Liver (tissue), 9 donors: Measurements from ENCODE around the gene KIAA0825. TPM values are rescaled to one million over a fixed set of nuclear protein-coding genes. Genes with fewer than 3 reads are reported as not detected.

Experiments used
- DNase-seq: peaks from one replicate; pipeline ENCODE4 v3.0.0-alpha.2; 2017; ENCODE audit warnings: low spot score
- H3K27ac ChIP-seq, 2 donors: one replicate each; pipeline ENCODE4 v1.7.0; 2013; ENCODE audit warnings: inconsistent platforms in 2 of 2, low read length in 2 of 2, control low read depth in 1 of 2, low read depth in 1 of 2, mild to moderate bottlenecking in 1 of 2
- H3K27me3 ChIP-seq, 4 donors: one replicate each; pipeline versions ENCODE4 v1.6.1 to v1.7.0; 2013; ENCODE audit warnings: low read length in 3 of 4, inconsistent platforms in 1 of 4, mild to moderate bottlenecking in 1 of 4, moderate library complexity in 1 of 4; ENCODE audit not compliant: control insufficient read depth in 4 of 4, insufficient read depth in 4 of 4
- H3K36me3 ChIP-seq, 4 donors: one replicate each; pipeline versions ENCODE4 v1.6.1 to v1.7.0; 2013; ENCODE audit warnings: low read length in 3 of 4, mild to moderate bottlenecking in 3 of 4, low read depth in 1 of 4, moderate library complexity in 1 of 4; ENCODE audit not compliant: control insufficient read depth in 4 of 4, insufficient read depth in 3 of 4
- H3K4me1 ChIP-seq, 4 donors: one replicate each; pipeline versions ENCODE4 v1.6.1 to v1.7.0; 2013; ENCODE audit warnings: low read length in 3 of 4, mild to moderate bottlenecking in 3 of 4, moderate library complexity in 1 of 4; ENCODE audit not compliant: control insufficient read depth in 4 of 4, insufficient read depth in 4 of 4
- H3K4me3 ChIP-seq, 3 donors: one replicate each; pipeline versions ENCODE4 v1.6.1 to v1.7.0; 2013; ENCODE audit warnings: low read length in 3 of 3, control low read depth in 1 of 3, low read depth in 1 of 3, mild to moderate bottlenecking in 1 of 3
- H3K9ac ChIP-seq, 2 donors: one replicate each; pipeline ENCODE4 v1.7.0; 2013; ENCODE audit warnings: low read length in 2 of 2, mild to moderate bottlenecking in 2 of 2, moderate library complexity in 2 of 2, control low read depth in 1 of 2, low read depth in 1 of 2
- H3K9me3 ChIP-seq, 4 donors: one replicate each; pipeline versions ENCODE4 v1.6.1 to v1.7.0; 2013; ENCODE audit warnings: low read length in 3 of 4; ENCODE audit not compliant: control insufficient read depth in 4 of 4
- ATF3 ChIP-seq: IDR thresholded peaks from 2 replicates; pipeline ENCODE4 v1.6.1; 2016; ENCODE audit warnings: antibody characterized with exemption
- CTCF ChIP-seq: fragments of 150-350 bp; IDR thresholded peaks from 2 replicates; pipeline ENCODE4 v1.5.1; 2017; ENCODE audit warnings: improper control_type of control experiment, low read depth, low read length; ENCODE audit not compliant: missing input control
- EGR1 ChIP-seq, 2 donors: IDR thresholded peaks; 2 replicates each; pipeline ENCODE4 v1.6.1; 2016 to 2018; ENCODE audit warnings: antibody characterized with exemption in 2 of 2, low read depth in 2 of 2
- FOXA1 ChIP-seq: IDR thresholded peaks from 2 replicates; pipeline ENCODE4 v1.6.1; 2016; ENCODE audit warnings: antibody characterized with exemption
- FOXA2 ChIP-seq: IDR thresholded peaks from 2 replicates; pipeline ENCODE4 v1.6.1; 2016; ENCODE audit warnings: antibody characterized with exemption
- GABPA ChIP-seq, 2 donors: IDR thresholded peaks in 1 of 2; conservative IDR thresholded peaks in 1 of 2; 2 replicates each; pipeline ENCODE4 v1.6.1; 2016; ENCODE audit warnings: antibody characterized with exemption in 2 of 2, mild to moderate bottlenecking in 1 of 2, moderate library complexity in 1 of 2
- HNF4G ChIP-seq: IDR thresholded peaks from 2 replicates; pipeline ENCODE4 v1.6.1; 2016; ENCODE audit warnings: antibody characterized with exemption
- JUND ChIP-seq, 2 donors: IDR thresholded peaks; 2 replicates each; pipeline ENCODE4 v1.6.1; 2016; ENCODE audit warnings: antibody characterized with exemption in 2 of 2
- NR2F2 ChIP-seq: IDR thresholded peaks from 2 replicates; pipeline ENCODE4 v1.6.1; 2016; ENCODE audit warnings: antibody characterized with exemption
- RAD21 ChIP-seq, 2 donors: IDR thresholded peaks; 2 replicates each; pipeline ENCODE4 v1.6.1; 2016; ENCODE audit warnings: antibody characterized with exemption in 2 of 2, mild to moderate bottlenecking in 2 of 2
- REST ChIP-seq: IDR thresholded peaks from 2 replicates; pipeline ENCODE4 v1.6.1; 2016; ENCODE audit warnings: antibody characterized with exemption, mild to moderate bottlenecking
- RXRA ChIP-seq, 2 donors: IDR thresholded peaks; 2 replicates each; pipeline ENCODE4 v1.6.1; 2017 to 2018; ENCODE audit warnings: antibody characterized with exemption in 2 of 2, mild to moderate bottlenecking in 1 of 2
- SP1 ChIP-seq: IDR thresholded peaks from 2 replicates; pipeline ENCODE4 v1.6.1; 2018; ENCODE audit warnings: antibody characterized with exemption, mild to moderate bottlenecking
- TAF1 ChIP-seq: conservative IDR thresholded peaks from 2 replicates; pipeline ENCODE4 v1.6.1; 2016; ENCODE audit warnings: antibody characterized with exemption, mild to moderate bottlenecking
- YY1 ChIP-seq: IDR thresholded peaks from 2 replicates; pipeline ENCODE4 v1.6.1; 2016; ENCODE audit warnings: antibody characterized with exemption, mild to moderate bottlenecking
- ZBTB33 ChIP-seq: IDR thresholded peaks from 2 replicates; pipeline ENCODE4 v1.6.1; 2016; ENCODE audit warnings: antibody characterized with exemption
- polyA plus RNA-seq, 2 donors: library from polyadenylated mRNA; stranded (reverse) in 1 of 2; unstranded in 1 of 2; fragments of 200-250 nt in 1 of 2; fragments of >200 nt in 1 of 2; fragmentation: Nextera tagmentation in 1 of 2; extraction: Ambion mirVana in 1 of 2; gene quantifications; one replicate each; pipeline versions ENCODE4 v1.2.1 to v1.2.3, GENCODE V29; 2013 to 2015
- total RNA-seq, 2 donors: library from RNA; depleted of rRNA; stranded (reverse); fragments of >200 nt; gene quantifications; one replicate each; pipeline ENCODE4 v1.2.3, GENCODE V29; 2014
- TF ChIP-seq, protein P1 (sequence below): IDR thresholded peaks from 2 replicates; pipeline ENCODE4 v1.6.1; 2016; ENCODE audit warnings: antibody characterized with exemption
- donor health status: healthy.
- donor health status: healthy.
- donor health status: healthy.
- donor health status: healthy.
- donor health status: healthy.

The KIAA0825 gene
- total and polyA plus RNA-seq, 4 donors, result 0.25 to 3.2 (median 1.2) TPM

DNA sequence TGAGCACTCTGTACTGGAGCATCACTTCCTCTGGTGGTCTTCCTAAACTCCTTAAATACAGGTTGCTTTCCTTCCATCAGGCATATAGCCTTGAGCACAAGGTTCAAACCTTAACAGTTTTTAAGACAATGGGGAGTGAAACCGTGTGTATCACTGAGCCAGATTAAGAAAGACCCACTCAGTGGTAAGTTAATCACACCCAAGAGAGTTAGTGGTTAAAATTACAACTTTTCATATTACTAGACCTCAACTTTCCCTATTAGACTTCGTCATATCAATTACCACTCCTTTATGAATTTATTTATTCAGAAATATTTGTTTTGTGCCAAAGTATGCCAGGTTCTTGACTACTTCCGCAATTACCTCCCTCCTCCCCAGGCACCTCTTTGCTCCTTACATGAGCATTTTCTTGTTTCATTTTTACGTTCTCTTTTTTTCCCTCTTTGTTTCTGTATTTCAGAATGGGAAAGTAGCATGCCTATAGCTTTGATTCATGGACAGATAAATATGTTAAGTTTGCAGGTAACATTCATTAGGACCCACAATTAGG is 351.0 kb downstream of the KIAA0825 start (continued):
- TF ChIP-seq CTCF (no peak), FOXA1 (no peak), RAD21 (IDR thresholded peaks at IDR 0.05) (no peak), HNF4G (no peak), FOXA2 (no peak)

DNA sequence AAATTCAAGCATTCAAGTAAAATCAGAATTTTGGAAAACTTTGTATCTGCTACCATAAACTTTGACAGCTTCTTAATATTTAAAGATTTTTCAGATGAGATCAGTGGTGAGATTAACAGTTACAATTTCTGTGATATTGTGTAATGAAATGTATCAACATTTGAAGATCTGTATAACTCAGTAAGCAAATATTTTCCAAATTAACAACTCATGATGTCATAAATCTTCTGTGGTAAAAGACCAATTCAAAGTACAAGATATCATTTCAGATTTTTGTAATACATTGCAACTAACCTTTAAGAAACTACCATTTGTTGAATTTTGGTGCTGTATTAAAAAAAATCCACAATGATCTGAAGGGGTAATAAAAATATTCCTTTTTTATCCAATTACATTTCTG is 352.2 kb downstream of the KIAA0825 start:
- Histone ChIP-seq H3K4me1 (no peaks in the 10 kb centered on the region), H3K27me3 (no peaks in the 10 kb centered on the region), H3K27ac (no peak overlapping the region), H3K36me3 (no peaks in the 10 kb centered on the region), H3K9ac (no peak overlapping the region), H3K9me3 (no peaks in the 10 kb centered on the region), H3K4me3 (no peak overlapping the region)
- no peak for TF ChIP-seq RXRA (IDR thresholded peaks at IDR 0.05)
- no peak for TF ChIP-seq SP1
- TF ChIP-seq, protein P1, sequence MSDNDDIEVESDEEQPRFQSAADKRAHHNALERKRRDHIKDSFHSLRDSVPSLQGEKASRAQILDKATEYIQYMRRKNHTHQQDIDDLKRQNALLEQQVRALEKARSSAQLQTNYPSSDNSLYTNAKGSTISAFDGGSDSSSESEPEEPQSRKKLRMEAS, result no peak
- TF ChIP-seq CTCF, result no peak
- no peak for TF ChIP-seq YY1
- TF ChIP-seq TAF1, result no peak
- no peak for TF ChIP-seq JUND (IDR thresholded peaks at IDR 0.05)
- no peak for TF ChIP-seq ZBTB33
- no peak for TF ChIP-seq RAD21 (IDR thresholded peaks at IDR 0.05)
- TF ChIP-seq REST, result no peak
- no peak for TF ChIP-seq EGR1 (IDR thresholded peaks at IDR 0.05; ENCODE audit: low read depth in 2 of 2)
- TF ChIP-seq ATF3, result no peak
- TF ChIP-seq HNF4G, result no peak
- TF ChIP-seq GABPA (IDR thresholded peaks at IDR 0.05 in 1 of 2, conservative IDR thresholded peaks at IDR 0.05 in 1 of 2), result no peak
- no peak for TF ChIP-seq NR2F2
- no peak for TF ChIP-seq FOXA1
- no peak for DNase-seq
